H1 (cell line): ENCODE results near the gene TNNC1. TPM values are rescaled to one million over a fixed set of nuclear protein-coding genes. Genes with fewer than 3 reads are reported as not detected.

Source experiments
- CBX5 ChIP-seq: fragments of 300-800, 300-1000 bp; sonication (generic); IDR thresholded peaks from 2 replicates; pipeline ENCODE4 v1.7.1; 2016; ENCODE audit warnings: antibody characterized with exemption, low read length, low read depth
- HDAC6 ChIP-seq: IDR thresholded peaks from one replicate; pipeline ENCODE4 v1.7.1; 2012; ENCODE audit warnings: low read depth, mild to moderate bottlenecking, inconsistent platforms, low read length, moderate library complexity
- polyA plus RNA-seq, 7 experiments: library from polyadenylated mRNA; depleted of rRNA in 3 of 7; stranded (reverse) in 5 of 7; unstranded in 2 of 7; fragments of >200 nt in 5 of 7; fragments of 200-250 nt in 2 of 7; gene quantifications; 1 replicate in 5 of 7; 2 replicates in 1 of 7; 4 replicates in 1 of 7; pipeline versions ENCODE4 v1.2.1 to v1.2.3, GENCODE V29; 2011 to 2013; ENCODE audit warnings: missing spikeins in 2 of 7, mixed read lengths in 2 of 7
- total RNA-seq: library from RNA; stranded (reverse); fragmentation: NEBNext Ultra II Directional; extraction: Animal tissue kit (Norgen Biotek cat#: 25700); gene quantifications from 2 replicates; pipeline ENCODE4 v1.2.1, GENCODE V29; 2021

TNNC1 gene
- total and polyA plus RNA-seq, 2 of the 8 experiments (the other 6 are each of a cell fraction or from before 2014, with no cell fraction given), result 5.8 to 16.4 TPM

DNA sequence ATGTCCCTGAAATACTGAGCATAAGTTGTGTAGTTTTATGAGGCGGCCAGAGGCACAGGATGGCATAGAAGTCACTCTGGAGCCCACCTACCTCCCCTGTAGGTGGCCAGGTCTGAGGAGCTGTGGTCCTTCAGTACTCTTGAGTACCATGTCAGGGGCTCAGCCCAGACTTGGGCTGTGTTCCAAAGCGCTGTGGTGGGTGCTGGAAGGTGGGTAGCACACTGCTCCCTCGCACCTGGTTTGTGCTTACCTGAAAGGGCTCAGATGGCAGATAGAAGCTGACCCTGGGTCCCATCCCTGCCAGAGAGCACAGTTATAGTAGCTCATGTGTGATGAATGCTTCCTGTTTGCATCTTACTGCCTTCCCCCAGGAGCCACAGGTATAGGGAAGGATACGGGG is 17.1 kb upstream of the TNNC1 start (continued):
- TF ChIP-seq HDAC6, result no peak
- TF ChIP-seq CBX5, result no peak
- TF ChIP-seq, all 59 proteins: peak for 0
